PC-3 (cell line): ENCODE data around the gene PSORS1C2.
"Not testable (repeated sequence)": the region's sequence is repeated elsewhere in the genome, so short reads cannot be mapped to it uniquely, and the experiment has no call there.

ENCODE experiments used
- EZH2 ChIP-seq: fragments of 300-600 bp; sonication (generic); IDR thresholded peaks from one replicate; pipeline ENCODE4 v1.6.1; 2017; ENCODE audit warnings: antibody characterized with exemption, mild to moderate bottlenecking, low read length; ENCODE audit not compliant: unreplicated experiment
- EZH2phosphoT487 ChIP-seq: fragments of 300-600 bp; sonication (generic); IDR thresholded peaks from 2 replicates; pipeline ENCODE4 v1.6.1; 2018; ENCODE audit warnings: mild to moderate bottlenecking, antibody characterized with exemption, low read length, borderline replicate concordance
- TF ChIP-seq, protein P1 (sequence below): fragments of 300-600 bp; sonication (generic); conservative IDR thresholded peaks from 2 replicates; pipeline ENCODE4 v1.5.1; 2017; ENCODE audit warnings: antibody characterized with exemption, low read depth, mild to moderate bottlenecking, low read length

DNA sequence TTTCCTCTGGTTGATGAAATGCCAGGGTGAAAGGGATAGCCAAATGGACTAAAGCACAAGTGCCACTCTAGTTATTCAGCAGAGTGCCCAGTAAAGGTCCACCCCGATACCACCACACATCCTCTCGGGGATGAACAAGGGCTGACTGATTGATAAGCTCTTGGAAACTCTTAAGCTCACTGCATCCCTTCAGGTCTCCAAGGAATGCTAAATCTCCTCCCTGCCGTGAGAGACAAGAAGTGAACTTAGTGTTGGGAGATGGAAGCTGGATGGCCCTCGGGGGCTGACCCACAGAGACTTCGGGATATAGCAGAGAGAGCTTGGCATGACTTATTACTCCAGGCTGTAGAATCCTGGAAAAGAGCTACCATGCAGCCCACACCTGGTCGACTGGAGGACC lies 45.0 kb upstream of the PSORS1C2 start:
- TF ChIP-seq, protein P1, sequence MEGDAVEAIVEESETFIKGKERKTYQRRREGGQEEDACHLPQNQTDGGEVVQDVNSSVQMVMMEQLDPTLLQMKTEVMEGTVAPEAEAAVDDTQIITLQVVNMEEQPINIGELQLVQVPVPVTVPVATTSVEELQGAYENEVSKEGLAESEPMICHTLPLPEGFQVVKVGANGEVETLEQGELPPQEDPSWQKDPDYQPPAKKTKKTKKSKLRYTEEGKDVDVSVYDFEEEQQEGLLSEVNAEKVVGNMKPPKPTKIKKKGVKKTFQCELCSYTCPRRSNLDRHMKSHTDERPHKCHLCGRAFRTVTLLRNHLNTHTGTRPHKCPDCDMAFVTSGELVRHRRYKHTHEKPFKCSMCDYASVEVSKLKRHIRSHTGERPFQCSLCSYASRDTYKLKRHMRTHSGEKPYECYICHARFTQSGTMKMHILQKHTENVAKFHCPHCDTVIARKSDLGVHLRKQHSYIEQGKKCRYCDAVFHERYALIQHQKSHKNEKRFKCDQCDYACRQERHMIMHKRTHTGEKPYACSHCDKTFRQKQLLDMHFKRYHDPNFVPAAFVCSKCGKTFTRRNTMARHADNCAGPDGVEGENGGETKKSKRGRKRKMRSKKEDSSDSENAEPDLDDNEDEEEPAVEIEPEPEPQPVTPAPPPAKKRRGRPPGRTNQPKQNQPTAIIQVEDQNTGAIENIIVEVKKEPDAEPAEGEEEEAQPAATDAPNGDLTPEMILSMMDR, result not testable (repeated sequence)
- not testable (repeated sequence) for TF ChIP-seq EZH2phosphoT487, EZH2
